Subcutaneous abdominal adipose tissue (tissue), 5 donors: ENCODE measurements around the gene PLCH1.

ENCODE experiments used
- H3K27ac ChIP-seq: one replicate; pipeline ENCODE4 v1.7.0; 2013; ENCODE audit warnings: low read depth, mild to moderate bottlenecking, inconsistent platforms, low read length, moderate library complexity
- H3K27me3 ChIP-seq, 5 donors: one replicate each; pipeline ENCODE4 v1.7.0; 2013; ENCODE audit warnings: low read length in 5 of 5, inconsistent platforms in 1 of 5; ENCODE audit not compliant: control insufficient read depth in 5 of 5, insufficient read depth in 4 of 5
- H3K36me3 ChIP-seq, 5 donors: one replicate each; pipeline ENCODE4 v1.7.0; 2013; ENCODE audit warnings: low read length in 5 of 5; ENCODE audit not compliant: control insufficient read depth in 5 of 5, insufficient read depth in 5 of 5
- H3K4me1 ChIP-seq, 5 donors: one replicate each; pipeline ENCODE4 v1.7.0; 2013; ENCODE audit warnings: low read length in 5 of 5, mild to moderate bottlenecking in 3 of 5, moderate library complexity in 1 of 5; ENCODE audit not compliant: control insufficient read depth in 5 of 5, insufficient read depth in 5 of 5
- H3K4me3 ChIP-seq, 5 donors: one replicate each; pipeline ENCODE4 v1.7.0; 2013; ENCODE audit warnings: low read length in 5 of 5, low read depth in 1 of 5
- H3K9ac ChIP-seq, 5 donors: one replicate each; pipeline ENCODE4 v1.7.0; 2013; ENCODE audit warnings: low read length in 5 of 5, mild to moderate bottlenecking in 4 of 5, moderate library complexity in 3 of 5
- H3K9me3 ChIP-seq, 5 donors: one replicate each; pipeline ENCODE4 v1.7.0; 2013; ENCODE audit warnings: low read length in 5 of 5; ENCODE audit not compliant: control insufficient read depth in 5 of 5
- donor health status: healthy.
- donor health status: healthy.
- donor health status: healthy.
- donor health status: healthy.
- donor health status: healthy.

The PLCH1 gene

DNA sequence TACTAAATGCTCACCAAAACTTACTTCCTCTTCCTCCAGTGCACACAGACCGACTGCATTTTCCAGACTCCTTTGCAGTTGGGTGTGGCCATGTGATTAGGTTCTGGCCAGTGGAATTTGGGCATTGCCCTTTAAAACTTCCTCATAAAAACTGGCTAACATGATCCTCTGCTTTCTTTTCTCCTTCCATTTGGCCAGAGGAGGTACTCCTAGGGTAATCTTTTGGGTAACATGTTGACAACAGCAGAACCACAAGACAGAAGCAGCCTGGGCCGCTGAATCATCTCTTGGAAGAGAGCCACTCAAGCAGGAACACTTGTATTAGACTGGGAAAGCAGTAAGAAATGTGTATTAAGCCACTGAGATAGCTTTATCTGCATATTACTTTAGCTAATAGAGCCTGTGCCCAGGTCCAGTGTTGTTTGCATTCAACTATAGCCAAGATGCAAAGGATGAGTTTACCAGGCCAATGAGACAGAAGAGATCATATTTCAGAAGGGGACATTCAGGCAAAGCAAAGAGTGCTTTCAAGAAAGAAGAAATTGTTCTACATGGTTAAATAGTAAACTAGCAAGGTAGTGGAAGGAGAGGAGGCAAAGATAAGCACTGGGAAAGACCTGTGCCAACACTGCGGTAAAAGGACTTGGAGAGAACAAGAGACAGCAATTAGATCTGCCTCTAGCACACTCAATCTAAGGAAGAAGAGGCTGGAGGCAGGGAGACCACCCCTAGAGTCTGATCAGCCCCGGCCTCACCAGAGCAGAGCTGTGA, 79.8 kb downstream of the PLCH1 start:
- Histone ChIP-seq H3K9me3 (no peaks in the 10 kb centered on the region), H3K36me3 (no peaks in the 10 kb centered on the region), H3K4me3 (no peak overlapping the region), H3K4me1 (peaks cover 0 to 13% (median 2%) of the 10 kb centered on the region in 5 donors), H3K9ac (no peak overlapping the region), H3K27me3 (no peaks in the 10 kb centered on the region), H3K27ac (no peak overlapping the region)

DNA sequence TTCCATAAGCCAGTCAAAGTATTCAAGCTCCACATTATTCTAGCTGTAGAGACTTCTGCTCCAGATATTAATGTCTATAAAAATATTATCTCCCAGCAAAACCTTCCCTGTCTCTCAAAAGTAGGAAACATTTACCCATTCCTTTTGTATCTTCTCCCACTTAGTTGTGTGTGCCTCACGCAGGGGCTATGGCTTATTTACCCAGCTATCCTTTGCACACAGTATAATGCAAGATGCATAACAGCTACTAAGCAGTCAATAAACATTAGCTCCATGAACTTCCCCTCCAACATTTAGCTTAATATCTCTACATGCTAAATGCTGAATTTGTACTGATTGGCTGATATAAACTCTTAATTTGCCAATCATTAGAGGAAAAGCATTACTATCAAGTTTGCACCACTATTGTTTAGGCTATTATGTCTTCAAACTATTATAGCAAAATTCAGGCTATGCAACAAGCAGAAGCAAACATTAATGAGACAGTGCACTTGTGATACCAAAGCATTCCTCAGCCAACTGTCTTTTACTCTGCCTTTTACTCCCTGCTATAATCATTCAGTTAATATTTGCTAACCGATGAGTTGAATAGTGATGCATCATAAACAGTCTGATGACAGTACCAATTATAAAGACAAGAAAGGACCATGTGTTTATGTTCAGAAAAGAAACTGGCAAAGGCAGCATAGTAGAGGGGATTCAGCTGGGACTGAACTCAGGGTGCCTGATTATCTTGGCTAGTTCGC, 81.2 kb downstream of the PLCH1 start:
- Histone ChIP-seq H3K4me1 (peaks cover 0 to 13% (median 2%) of the 10 kb centered on the region in 5 donors), H3K27me3 (no peaks in the 10 kb centered on the region), H3K9me3 (no peaks in the 10 kb centered on the region), H3K27ac (no peak overlapping the region), H3K9ac (no peak overlapping the region), H3K4me3 (no peak overlapping the region), H3K36me3 (no peaks in the 10 kb centered on the region)

DNA sequence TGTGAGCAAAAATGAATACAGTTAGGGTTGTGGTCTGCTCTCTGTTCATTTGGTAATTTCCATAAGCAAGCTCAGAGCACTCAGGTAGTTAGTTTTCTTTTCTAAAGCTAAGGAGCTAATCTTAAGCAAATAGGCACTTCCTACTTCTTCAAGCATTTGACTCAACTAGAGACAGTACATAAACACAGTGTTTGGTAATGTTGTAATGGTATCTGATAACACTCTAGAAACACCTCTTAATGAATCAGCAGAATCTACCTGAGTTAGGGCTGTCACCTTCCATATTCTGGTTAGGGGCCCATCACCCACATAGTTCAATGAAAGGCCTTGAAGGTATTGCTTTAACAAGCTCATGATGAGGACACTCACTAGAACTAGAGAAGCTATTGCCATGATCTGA, 83.1 kb downstream of the PLCH1 start:
- no peak overlapping the region for H3K4me3 ChIP-seq
- no peaks in the 10 kb centered on the region for H3K9me3 ChIP-seq
- H3K27ac ChIP-seq = no peak overlapping the region
- no peaks in the 10 kb centered on the region for H3K36me3 ChIP-seq
- peaks cover 0 to 13% (median 2%) of the 10 kb centered on the region in 5 donors for H3K4me1 ChIP-seq
- no peak overlapping the region for H3K9ac ChIP-seq
- H3K27me3 ChIP-seq = no peaks in the 10 kb centered on the region

DNA sequence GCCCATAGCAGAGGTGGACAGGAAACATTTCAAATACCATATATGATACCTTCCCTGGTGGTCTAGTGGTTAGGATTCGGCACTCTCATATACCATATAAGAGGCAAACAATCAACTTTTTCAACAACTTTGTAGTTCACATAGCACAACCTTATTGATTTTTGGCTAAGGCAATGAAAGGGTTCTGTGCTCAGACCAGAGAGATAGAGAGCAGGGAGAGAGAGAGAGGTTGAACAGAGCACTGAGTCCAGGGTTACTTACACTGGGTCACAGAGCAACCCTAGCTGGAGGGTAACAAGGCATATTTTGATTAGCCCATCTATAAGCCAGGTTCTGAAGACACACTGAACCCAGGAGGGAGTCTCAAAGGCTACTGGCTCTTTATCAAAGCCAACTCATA, 83.8 kb downstream of the PLCH1 start:
- Histone ChIP-seq H3K4me3 (no peak overlapping the region), H3K4me1 (peaks cover 0 to 13% (median 2%) of the 10 kb centered on the region in 5 donors), H3K9ac (no peak overlapping the region), H3K27ac (no peak overlapping the region), H3K36me3 (no peaks in the 10 kb centered on the region), H3K27me3 (no peaks in the 10 kb centered on the region), H3K9me3 (no peaks in the 10 kb centered on the region)

DNA sequence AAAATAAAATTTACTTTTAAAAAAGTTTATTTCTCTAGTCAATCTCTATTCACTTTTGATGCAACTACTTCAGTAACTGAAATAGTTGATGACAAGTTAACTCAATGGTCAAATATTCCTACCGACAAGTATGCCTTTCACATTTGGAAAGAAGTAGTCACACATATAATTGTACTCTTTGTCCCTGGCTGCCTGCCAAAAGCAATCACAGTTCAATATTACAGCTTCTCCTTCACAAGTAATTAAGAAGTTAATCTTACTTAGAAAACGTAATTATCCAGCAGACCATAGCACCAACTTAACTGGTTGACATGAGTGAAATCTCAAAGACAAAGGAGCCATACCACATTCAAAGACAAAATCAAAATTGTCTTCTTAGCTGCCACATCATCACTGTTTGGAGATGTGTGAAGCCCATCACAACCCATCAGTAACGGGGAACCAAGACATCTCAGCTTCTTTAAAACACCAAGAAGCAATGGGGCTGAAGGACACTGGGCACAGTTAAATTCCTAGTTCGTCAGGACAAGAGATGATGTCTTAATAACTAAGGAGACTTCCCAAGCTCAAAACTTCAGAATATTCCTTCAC, 86.1 kb downstream of the PLCH1 start:
- no peaks in the 10 kb centered on the region for H3K36me3 ChIP-seq
- no peak overlapping the region for H3K27ac ChIP-seq
- H3K4me3 ChIP-seq = no peak overlapping the region
- H3K9ac ChIP-seq = no peak overlapping the region
- H3K4me1 ChIP-seq = no peaks in the 10 kb centered on the region
- H3K27me3 ChIP-seq = no peaks in the 10 kb centered on the region
- no peaks in the 10 kb centered on the region for H3K9me3 ChIP-seq

DNA sequence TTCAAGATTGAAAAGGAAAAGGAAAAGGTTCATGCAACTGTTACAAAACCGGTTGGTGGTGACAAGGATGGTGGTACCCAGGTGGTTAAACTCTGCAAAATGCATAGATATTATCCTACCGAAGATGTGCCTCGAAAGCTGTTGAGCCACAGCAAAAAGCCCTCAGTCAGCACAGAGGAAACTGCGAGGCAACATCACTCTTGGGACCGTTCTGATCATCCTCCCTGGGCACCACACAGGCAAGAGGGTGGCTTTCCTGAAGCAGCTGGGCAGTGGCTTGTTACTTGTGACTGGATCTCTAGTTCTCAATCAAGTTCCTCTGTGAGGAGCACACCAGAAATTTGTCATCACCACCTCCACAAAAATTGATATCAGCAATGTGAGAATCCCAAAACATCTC, 86.9 kb downstream of the PLCH1 start:
- no peak overlapping the region for H3K27ac ChIP-seq

DNA sequence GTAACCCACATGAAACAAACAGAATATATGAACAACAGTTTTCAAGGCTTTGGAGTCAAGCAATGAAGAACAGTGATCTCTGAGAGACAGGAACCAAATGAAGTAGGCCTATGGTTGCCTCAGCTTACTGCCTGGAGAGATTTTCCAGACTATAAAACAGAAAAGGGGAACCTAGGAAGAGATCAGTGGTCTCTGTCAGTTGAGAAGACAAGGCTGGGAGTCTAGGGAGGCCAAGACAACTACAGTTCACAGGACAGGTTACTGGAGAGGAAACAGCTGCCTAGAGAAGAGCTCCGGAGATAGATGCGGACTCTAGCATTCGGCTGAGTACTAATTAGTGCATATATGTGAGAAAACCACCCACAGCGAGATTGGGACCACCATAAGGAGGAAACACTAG, 87.7 kb downstream of the PLCH1 start:
- no peak overlapping the region for H3K4me3 ChIP-seq
- no peaks in the 10 kb centered on the region for H3K9me3 ChIP-seq
- no peak overlapping the region for H3K27ac ChIP-seq
- no peaks in the 10 kb centered on the region for H3K36me3 ChIP-seq
- H3K27me3 ChIP-seq = peaks cover 0 to 4% (median 0%) of the 10 kb centered on the region in 5 donors
- H3K4me1 ChIP-seq = no peaks in the 10 kb centered on the region
- H3K9ac ChIP-seq = no peak overlapping the region

More for the DNA sequence above, 86.9 kb downstream of the PLCH1 start:
- H3K9ac ChIP-seq = no peak overlapping the region
- no peaks in the 10 kb centered on the region for H3K36me3 ChIP-seq
- no peaks in the 10 kb centered on the region for H3K9me3 ChIP-seq
- H3K4me3 ChIP-seq = no peak overlapping the region
- no peaks in the 10 kb centered on the region for H3K4me1 ChIP-seq
- H3K27me3 ChIP-seq = no peaks in the 10 kb centered on the region

DNA sequence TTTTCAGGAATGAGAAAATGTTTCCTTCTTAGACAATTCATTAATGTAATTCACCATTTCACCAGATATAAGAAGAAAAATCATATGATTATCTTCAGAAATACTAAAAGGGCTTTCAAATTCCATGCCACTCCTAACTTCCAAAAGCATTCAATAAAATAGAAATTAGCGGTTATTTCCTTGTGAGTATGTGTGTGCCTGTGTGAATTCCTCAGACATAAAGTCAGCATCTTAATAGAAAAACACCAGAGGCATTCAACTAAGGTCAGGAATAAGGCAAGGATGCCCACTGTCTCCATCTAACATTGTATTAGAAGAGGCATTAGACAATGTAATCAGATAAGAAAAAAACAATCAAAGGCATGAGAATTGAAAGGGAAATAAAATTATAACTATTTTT, 88.4 kb downstream of the PLCH1 start:
- H3K9ac ChIP-seq = no peak overlapping the region
- H3K4me3 ChIP-seq = no peak overlapping the region
- no peaks in the 10 kb centered on the region for H3K9me3 ChIP-seq
- H3K27me3 ChIP-seq = peaks cover 0 to 4% (median 0%) of the 10 kb centered on the region in 5 donors
- no peaks in the 10 kb centered on the region for H3K4me1 ChIP-seq
- no peak overlapping the region for H3K27ac ChIP-seq
- no peaks in the 10 kb centered on the region for H3K36me3 ChIP-seq

DNA sequence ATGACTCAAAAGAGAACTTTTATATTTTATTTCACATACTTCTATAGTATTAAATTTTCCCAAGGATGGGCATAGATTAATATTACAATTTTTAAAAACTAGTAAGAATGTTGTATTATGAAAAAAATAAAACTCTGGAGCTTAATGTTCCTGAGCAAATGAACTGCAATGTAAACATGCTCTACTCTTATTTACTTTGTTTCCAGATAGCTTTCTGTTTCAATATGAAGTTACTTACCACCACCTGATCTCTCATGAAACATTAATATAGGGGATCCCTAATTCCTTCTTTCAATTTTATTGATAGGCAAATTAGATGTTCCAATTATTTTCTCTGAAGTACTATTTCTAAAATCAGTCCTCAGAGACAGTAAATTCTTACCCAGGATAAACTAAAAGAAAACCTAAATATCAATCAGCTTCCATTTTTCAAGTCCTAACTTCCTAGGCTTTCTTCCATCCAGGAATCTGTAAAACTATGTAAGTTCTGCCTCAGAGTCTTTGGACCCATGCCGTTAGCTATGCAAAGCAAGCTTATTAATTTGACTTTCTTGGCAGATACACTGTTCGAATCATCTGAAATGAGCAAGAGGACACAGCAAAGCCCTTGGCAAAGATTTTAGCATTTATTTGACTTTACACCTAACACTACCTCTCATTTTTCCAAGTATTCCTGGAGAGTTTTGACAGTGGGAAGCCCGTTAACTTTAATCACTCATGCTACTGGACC, 93.2 kb downstream of the PLCH1 start:
- Histone ChIP-seq H3K4me3 (no peak overlapping the region), H3K36me3 (no peaks in the 10 kb centered on the region), H3K27me3 (peaks cover 0 to 4% (median 0%) of the 10 kb centered on the region in 5 donors), H3K9ac (no peak overlapping the region), H3K9me3 (no peaks in the 10 kb centered on the region), H3K27ac (no peak overlapping the region), H3K4me1 (no peaks in the 10 kb centered on the region)
